ENCODE measurements around the gene MPDU1. TPM values are rescaled to one million over a fixed set of nuclear protein-coding genes. Genes with fewer than 3 reads are reported as not detected.

Gene MPDU1
- total RNA-seq, 1 donor from 2014 or later, result 85.9 TPM

GRCh38 chr17:7560172-7561027 lies 23.3 kb upstream of the MPDU1 start:
- DNase-seq (ENCODE audit: low read depth), result peak; percentile 40

GRCh38 chr17:7561028-7561575 lies 22.6 kb upstream of the MPDU1 start:
- DNase-seq (ENCODE audit: low read depth), result peak; percentile 66

GRCh38 chr17:7561589-7562207 lies 22.0 kb upstream of the MPDU1 start, which contains the start of gene SENP3:
Gene SENP3, plus strand, starts transcription at chr17:7561919. Its CDS starts 1,158 bp downstream, at chr17:7563077.
- peak; percentile 57 for DNase-seq (ENCODE audit: low read depth)

- DNase-seq (ENCODE audit: low read depth), result no peak
Measured at GRCh38 chr17:7562208-7562605, 21.4 kb upstream of the MPDU1 start.

- no peak for DNase-seq (ENCODE audit: low read depth)
Measured at GRCh38 chr17:7563115-7563869, 20.4 kb upstream of the MPDU1 start.

GRCh38 chr17:7569571-7569970 lies 14.1 kb upstream of the MPDU1 start:
- no peak for DNase-seq (ENCODE audit: low read depth)

- no peak for DNase-seq (ENCODE audit: low read depth)
Measured at GRCh38 chr17:7570351-7570750, 13.3 kb upstream of the MPDU1 start.

- DNase-seq (ENCODE audit: low read depth), result no peak
Measured at GRCh38 chr17:7572338-7572587, 11.4 kb upstream of the MPDU1 start.

- DNase-seq (ENCODE audit: low read depth), result peak; percentile 96
Measured at GRCh38 chr17:7572588-7573323, 10.9 kb upstream of the MPDU1 start.

- DNase-seq (ENCODE audit: low read depth), result peak; percentile 72
Measured at GRCh38 chr17:7573324-7574080, 10.2 kb upstream of the MPDU1 start.

- DNase-seq (ENCODE audit: low read depth), result no peak
Measured at GRCh38 chr17:7574176-7574953, 9.3 kb upstream of the MPDU1 start.

- DNase-seq (ENCODE audit: low read depth), result no peak
Measured at GRCh38 chr17:7575481-7575883, 8.2 kb upstream of the MPDU1 start.

- DNase-seq (ENCODE audit: low read depth), result no peak
Measured at GRCh38 chr17:7575959-7576358, 7.7 kb upstream of the MPDU1 start.

- no peak for DNase-seq (ENCODE audit: low read depth)
Measured at GRCh38 chr17:7576432-7576937, 7.2 kb upstream of the MPDU1 start.

- DNase-seq (ENCODE audit: low read depth), result no peak
Measured at GRCh38 chr17:7577327-7578199, 6.1 kb upstream of the MPDU1 start.

GRCh38 chr17:7579001-7579833 lies 4.4 kb upstream of the MPDU1 start, which contains the start of gene CD68:
Gene CD68, plus strand, starts transcription at chr17:7579638. Its CDS starts 40 bp downstream, at chr17:7579678.
- DNase-seq (ENCODE audit: low read depth), result peak; percentile 96

GRCh38 chr17:7579834-7580603 lies 3.6 kb upstream of the MPDU1 start:
- DNase-seq (ENCODE audit: low read depth), result no peak
